GM12878 (cell line): Measurements from ENCODE around the gene CDC25C.

Experiments used
- CHD2 ChIP-seq: IDR thresholded peaks from 2 replicates; pipeline ENCODE4 v1.6.1; 2011; ENCODE audit warnings: low read depth, low read length, improper control_type of control experiment, borderline replicate concordance
- CTCF ChIP-seq, 3 experiments: IDR thresholded peaks in 2 of 3; conservative IDR thresholded peaks in 1 of 3; 2 replicates each; pipeline ENCODE4 v1.5.1; 2011; ENCODE audit warnings: low read depth in 3 of 3, low read length in 3 of 3, mild to moderate bottlenecking in 3 of 3, control low read depth in 2 of 3, moderate library complexity in 2 of 3, inconsistent platforms in 1 of 3, mixed read lengths in 1 of 3; ENCODE audit not compliant: control insufficient read depth in 2 of 3, insufficient read depth in 1 of 3; ENCODE audit errors: extremely low read depth in 1 of 3
- HCFC1 ChIP-seq: fragments of 150-350 bp; IDR thresholded peaks from 2 replicates; pipeline ENCODE4 v1.6.1; 2014; ENCODE audit warnings: low read length
- HDAC2 ChIP-seq: fragments of 200-600 bp; sonication (generic); IDR thresholded peaks from 2 replicates; pipeline ENCODE4 v1.6.1; 2017
- NBN ChIP-seq: fragments of 450-650 bp; IDR thresholded peaks from 2 replicates; pipeline ENCODE4 v1.6.1; 2016
- RCOR1 ChIP-seq: conservative IDR thresholded peaks from 2 replicates; pipeline ENCODE4 v1.6.1; 2012; ENCODE audit warnings: low read depth, low read length, improper control_type of control experiment

- TF ChIP-seq CHD2, result no peak
- TF ChIP-seq NBN, result no peak
- TF ChIP-seq HCFC1, result no peak
- TF ChIP-seq HDAC2, result no peak
- no peak for TF ChIP-seq CTCF (IDR thresholded peaks at IDR 0.05 in 2 of 3, conservative IDR thresholded peaks at IDR 0.05 in 1 of 3; ENCODE audit: control insufficient read depth in 2 of 3, extremely low read depth in 1 of 3, insufficient read depth in 1 of 3, low read depth in 3 of 3, low read length in 3 of 3)
- no peak for TF ChIP-seq RCOR1
Observed at GRCh38 chr5:138264183-138264582, 67.4 kb downstream of the CDC25C start.
